Dermis microvascular lymphatic vessel endothelial cell (primary cell): ENCODE results near the gene PPP1R1B. TPM values are rescaled to one million over a fixed set of nuclear protein-coding genes. Genes with fewer than 3 reads are reported as not detected.
A peak's percentile ranks its signal among the peaks of the same experiment; 100 is the strongest.

Experiments
- DNase-seq, 2 donors: peaks; one replicate each; pipeline versions ENCODE4 v3.0.0 to v3.0.0-alpha.2; 2010; ENCODE audit warnings: low read depth in 2 of 2
- total RNA-seq: library from RNA; depleted of rRNA; stranded (reverse); fragments of >200 nt; gene quantifications from 2 replicates; pipeline ENCODE4 v1.2.1, GENCODE V29; 2014

PPP1R1B gene
- total RNA-seq, 1 donor from 2014 or later, result not detected

DNA sequence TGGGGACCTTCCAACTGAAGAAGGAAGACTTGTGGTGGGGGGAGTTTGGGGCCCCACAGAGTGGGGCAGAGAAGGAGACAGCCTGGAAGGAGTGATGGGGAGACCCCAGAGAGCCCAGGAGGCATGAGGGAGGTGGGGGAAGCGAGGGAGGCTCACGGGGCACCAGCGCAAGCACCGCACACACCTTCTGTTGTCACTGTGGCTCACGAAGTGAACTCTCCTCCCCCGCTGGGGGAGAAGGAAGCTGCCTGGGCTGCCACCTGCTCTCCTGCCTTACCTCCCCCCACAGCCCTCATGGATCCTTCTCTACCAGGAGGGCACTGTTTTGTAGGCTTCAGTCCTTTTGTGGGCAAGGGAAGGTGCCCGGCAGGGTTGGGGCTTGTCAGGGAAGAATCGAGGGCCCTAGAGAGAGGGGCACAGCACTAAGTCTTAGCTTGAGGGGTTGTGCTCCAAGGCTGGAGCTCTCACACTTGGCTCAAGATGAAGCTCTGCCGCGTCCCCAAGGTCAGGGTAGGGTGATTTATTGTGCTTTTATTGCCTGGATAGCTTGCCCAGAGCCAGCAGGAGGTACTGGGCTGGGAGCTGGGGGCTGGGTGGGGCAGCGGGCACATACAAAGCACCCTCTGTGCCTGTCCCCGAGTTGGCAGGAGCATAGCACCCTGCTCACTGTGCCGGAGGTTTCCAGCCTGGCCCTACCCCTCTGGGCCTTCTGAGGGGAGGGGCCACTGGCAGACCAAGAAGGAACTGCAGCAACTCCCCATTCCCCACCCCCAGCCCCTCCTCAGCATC lies 5.6 kb downstream of the PPP1R1B start:
- DNase-seq, result no peak

DNA sequence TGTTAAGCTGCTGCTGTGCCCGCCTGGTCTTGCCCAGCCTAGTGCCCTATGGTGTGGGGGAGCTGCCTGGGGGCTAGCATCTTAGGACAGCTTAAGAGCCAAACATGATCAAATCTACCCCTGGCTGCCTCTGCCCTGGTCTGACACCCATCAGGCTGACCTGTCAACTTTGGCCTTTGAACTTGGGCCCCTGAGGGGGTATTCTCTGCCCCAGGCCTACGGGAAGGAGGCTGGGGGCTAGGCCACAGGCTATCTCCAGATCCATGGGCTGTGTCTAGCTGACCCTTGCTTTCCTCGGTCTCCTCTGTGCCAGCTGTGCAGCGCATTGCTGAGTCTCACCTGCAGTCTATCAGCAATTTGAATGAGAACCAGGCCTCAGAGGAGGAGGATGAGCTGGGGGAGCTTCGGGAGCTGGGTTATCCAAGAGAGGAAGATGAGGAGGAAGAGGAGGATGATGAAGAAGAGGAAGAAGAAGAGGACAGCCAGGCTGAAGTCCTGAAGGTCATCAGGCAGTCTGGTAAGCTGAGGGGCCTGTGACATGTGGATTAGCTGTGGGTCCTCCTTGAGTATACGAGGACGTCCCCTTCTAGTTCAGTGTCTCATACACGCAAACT lies 6.9 kb downstream of the PPP1R1B start:
- DNase-seq, result no peak

DNA sequence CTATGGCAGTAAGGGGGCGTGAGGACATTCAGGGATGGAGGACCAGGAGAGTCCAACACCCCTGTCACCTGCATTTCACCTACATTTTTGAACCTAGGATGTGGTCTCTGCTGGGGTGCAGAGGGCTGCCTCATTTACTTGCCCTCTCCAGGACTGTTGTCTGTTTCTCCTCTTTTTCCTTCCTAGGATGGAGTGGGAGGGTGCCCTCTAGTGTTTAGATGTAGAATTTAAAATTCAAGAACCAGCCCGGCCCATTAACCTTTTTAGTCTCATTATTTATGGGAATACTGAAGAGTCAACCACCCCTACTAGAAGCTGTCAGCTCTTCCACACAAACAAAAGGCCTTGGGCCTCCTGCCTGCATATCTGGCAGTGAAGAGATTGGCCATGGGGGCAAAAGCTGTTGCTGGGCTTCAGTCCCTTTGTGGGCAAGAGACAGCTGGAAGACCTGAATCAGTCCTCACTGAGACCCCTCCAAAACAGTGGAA lies 7.7 kb downstream of the PPP1R1B start:
- DNase-seq, result peak; percentile 26 to 44

DNA sequence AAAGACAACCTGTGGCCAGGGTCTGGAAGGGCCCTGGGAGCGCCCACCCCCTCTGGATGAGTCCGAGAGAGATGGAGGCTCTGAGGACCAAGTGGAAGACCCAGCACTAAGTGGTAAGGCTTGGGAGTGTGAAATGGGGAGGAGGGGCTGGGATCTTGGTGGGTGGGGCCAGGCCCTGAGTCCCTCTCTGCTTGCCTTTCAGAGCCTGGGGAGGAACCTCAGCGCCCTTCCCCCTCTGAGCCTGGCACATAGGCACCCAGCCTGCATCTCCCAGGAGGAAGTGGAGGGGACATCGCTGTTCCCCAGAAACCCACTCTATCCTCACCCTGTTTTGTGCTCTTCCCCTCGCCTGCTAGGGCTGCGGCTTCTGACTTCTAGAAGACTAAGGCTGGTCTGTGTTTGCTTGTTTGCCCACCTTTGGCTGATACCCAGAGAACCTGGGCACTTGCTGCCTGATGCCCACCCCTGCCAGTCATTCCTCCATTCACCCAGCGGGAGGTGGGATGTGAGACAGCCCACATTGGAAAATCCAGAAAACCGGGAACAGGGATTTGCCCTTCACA lies 8.9 kb downstream of the PPP1R1B start:
- no peak for DNase-seq

DNA sequence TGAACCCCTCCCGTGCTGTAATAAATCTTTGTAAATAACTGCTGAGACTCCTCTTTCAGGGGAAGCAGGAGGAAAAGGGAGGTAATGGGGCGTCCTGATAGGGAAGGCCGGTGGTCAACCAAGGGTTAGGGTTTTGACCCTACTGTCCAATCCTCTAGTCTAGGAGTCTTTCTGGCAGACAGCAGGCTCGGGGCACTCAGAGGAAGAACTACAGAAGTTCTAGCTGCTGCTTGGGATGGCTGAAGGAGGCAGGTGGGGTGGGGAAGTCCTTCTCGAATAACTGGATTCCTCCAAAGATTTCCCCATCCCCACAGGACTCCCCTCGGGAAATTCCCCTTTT lies 9.8 kb downstream of the PPP1R1B start:
- no peak for DNase-seq

DNA sequence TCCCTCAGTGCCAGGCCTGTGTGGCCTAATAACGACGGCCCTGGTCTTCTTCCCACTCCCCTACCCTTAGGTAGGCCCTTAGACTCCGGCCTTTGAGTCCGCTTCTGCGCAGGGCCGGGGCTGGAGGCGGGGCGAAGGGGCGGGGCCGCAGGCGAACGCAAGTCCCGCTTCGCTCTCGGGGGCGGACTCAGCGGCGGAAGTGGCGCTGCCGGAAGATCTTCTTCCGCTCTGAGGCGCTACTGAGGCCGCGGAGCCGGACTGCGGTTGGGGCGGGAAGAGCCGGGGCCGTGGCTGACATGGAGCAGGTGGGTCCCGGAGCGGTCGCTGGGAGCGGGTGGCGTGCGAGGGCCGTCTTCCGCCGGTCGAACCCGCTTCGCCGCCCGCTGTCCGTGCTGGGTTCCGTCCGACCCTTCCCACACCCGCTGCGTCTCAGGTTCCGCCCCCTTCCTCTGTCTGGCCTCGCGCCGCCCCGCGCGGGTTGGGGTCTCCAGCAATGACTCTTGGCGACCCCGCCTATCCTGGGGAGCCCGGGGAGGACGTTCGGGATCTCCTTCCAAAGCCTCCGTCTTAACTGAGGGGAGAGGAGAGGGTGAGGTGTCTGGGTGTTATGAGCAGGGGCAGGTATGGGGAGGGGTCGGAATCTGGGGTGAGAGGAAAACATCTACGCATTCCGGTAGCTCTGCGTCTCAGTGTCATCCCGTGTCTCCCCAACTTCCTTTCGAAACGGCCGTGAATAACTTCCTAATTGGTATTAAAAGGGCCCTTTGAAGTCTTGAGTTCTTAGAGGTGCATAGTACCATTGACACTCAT lies 10.4 kb downstream of the PPP1R1B start, which contains the start of gene STARD3:
STARD3 (plus strand) TSS at position 218 of the 810 bp plus-strand sequence. CDS start 16,388 bp downstream, outside the sequence.
- DNase-seq, result peak; percentile 70 to 86

DNA sequence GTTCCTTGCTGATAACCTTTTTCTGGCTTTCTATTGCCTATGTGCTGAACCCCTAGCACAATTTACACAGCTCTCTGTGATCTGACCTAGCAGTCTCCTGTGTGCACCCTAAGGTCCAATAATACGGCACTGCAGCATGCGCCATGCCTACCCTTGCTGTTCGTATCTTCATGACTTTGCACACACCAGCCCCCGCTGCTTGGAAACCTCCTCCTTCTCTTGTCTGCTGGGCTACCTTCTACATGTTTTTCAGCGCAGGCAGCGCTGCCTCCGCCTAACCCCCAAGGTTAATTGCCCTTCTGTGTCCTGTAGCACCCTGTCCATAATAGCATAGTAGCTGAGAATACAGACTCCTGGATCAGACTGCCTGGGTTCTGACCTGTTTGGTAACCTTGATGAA lies 11.6 kb downstream of the PPP1R1B start:
- DNase-seq, result no peak

DNA sequence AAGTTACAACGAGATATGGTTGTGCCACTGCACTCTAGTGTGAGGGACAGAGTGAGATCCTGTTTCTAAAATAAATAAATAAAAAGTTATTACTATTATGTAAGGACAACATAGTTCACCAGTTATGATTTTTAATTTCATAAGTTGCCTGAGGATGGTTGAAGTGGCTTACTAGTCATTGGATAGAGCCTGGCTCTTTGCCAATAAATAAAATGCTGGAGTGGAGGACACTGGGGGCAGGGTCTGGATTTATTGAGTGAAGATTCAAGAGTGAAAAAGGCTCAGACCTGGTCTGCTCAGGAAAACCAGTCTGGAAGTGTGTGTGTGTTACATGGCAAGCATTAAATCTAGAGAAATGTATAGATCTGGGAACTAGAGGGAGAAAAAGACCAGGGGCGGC lies 12.3 kb downstream of the PPP1R1B start:
- no peak for DNase-seq

DNA sequence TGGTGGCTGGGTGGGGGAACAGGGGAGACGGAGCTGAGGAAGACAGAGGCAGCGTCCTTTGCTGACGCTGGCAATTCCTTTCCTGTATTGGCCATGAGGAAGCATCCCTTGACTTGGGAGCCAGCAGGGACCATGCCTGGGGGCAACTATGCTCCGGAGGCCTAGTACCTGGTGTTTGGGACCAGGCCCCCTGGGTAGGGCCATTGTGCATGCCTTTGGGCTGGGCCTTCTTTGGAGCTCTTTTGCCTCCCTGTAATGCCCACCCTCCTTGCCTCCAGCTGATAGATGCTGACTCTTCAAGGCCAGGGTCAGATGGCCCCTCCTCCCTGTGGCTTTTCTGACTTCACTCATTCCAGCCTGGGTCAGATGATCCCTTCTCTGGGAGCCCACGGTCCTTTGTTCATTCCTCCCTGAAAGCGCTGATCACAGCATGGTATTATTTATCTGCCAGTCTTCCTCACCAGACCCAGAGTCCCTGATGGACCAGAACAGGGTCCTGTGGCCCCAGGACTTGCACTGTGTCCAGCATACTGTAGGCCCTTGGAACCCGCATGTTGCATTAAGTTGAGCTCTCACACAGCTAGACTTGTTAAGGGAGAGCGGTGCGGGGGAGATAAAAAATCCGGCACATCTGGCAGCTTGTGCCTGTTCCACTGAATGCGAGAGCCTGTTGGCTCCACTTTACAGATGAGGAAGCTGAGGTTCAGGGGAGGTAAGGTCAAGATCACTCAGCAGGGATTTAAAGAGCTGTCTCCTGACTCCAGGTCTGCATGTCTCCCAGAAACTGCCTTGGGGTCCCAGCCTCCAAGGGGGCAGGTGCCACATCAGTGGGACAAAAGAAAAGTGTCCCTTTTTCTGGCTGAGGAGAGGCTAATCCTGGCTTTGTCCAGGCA lies 13.1 kb downstream of the PPP1R1B start:
- no peak for DNase-seq

DNA sequence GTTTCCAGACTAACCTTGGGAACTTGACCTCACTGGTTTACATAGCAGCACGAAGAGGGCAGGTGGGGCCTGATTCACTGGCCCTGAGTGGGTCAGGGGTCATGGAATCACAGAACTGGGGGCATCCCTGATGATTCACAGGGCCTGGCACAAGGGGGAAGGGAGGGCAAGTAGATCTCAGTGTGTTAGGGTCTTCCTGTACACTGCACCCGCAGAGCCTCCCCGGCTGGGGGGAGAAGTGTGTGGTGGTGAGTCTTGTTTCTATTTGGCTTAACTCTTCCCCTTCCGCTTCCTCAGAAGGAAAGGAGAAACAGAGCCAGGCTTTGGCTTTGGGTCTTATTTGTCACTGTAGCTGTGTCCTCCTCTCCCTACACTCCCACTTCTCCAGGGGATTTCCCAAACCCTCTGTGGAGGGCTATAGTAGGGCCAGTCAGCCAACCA lies 13.9 kb downstream of the PPP1R1B start:
- no peak for DNase-seq

DNA sequence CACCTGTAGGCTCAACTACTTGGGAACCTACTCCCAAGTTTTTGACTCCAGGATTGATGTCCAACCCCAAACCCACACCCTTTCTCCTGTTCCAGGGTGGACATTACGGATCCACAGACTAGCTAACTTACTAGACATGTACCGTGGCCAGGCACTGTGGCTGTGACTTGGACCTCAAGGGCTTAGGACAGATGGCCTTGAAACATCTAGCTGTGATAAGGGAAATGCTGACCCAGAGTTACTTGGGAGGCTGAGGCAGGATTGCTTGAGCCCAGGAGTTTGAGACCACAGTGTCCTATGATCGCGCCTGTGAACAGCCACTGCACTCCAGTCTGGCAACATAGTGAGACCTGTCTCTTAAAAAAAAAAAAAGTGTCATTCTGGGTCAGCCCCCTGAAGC lies 14.3 kb downstream of the PPP1R1B start:
- DNase-seq, result no peak

DNA sequence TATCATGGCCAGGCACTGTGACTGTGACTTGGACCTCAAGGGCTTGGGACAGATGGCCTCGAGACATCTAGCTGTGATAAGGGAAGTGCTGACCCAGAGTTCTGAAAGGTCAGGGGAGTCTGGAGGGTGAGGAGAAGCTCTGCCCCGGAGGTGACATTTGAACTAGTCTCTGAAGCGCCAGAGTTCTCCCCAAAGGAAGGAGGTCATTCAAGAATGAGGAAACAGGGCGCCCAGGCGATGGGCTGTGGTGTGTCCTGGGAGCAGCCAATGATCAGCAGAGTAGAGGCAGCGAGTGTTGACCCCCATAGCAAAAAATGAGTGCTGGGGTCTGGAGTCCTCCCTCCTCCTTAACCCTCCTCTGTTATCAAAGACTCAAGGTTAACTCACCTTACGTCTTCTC lies 15.1 kb downstream of the PPP1R1B start:
- no peak for DNase-seq

DNA sequence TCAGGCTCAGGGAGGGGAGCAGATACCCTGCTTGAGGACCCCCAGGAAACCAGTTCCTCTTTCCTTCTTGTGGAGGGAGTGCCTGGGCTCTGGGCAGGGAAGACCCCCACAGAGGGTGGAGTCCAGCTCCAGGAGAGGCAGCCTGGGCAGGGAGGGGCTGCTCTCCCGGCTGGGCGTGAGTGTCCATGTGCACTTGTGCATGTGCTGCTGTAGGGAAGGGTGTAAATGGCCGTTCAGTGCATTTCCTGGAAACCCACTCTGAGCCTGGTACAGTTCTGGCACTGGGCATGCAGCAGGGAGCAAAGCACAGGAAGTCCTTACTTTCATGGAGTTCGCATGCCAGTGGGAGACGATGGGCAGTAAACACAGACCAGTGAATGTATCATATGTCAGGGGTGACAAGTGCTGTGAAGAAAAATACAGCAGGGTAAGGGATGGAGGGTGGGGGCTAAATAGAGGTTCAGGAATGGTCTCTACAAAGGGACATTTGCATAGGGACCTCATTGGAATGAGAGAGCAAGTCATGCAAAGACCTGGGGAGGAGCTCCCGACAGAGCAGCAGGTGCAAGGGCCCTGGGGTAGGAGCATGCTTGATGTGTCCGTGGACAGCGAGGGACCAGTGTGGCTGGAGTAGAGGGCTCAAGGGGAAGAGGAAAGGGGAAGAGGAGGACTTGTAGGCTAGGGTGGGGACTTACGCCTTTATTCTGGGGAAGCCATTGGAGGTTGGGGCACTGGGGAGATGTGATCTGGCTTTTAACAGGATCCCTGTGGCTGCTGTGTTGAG lies 15.7 kb downstream of the PPP1R1B start:
- DNase-seq, result no peak

DNA sequence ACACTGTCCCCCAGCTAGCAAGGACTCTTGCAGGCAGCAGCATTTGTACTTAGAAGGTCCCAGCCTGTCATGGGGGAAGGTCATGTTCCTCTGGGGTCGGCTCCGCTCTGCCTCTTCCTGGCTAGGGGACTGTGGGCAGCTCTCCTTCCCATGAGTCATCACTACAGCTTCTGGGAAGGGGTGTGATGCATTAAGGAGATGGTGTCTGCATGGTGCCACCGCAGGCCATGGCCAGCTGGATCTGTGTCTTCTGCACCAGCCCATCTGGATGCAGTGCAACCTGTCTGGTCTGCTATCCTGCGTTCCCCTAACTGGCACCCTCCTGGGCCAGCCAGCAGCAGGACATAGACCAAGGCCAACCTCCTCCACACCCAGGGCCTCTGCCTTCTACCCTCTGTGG lies 16.5 kb downstream of the PPP1R1B start:
- no peak for DNase-seq

DNA sequence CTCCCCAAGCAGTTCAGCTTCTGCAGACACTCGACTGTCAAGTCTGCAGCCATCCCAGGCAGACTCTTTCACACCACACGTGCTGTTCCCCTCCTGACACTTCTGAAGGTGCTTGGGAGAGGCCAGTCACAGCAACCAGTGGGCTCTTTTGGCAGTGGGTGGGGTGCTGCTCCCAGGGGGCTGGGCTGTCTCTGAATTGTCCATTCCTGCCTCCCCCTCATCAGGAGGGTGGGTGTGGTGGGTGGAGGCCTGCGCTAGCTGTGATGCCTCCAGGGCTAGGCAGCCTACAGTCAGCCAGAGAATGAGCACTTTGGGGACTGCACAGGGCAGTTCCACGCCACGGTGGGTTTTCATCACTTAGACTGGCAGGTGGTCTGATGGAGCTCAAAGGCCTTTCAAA lies 20.5 kb downstream of the PPP1R1B start:
- no peak for DNase-seq

DNA sequence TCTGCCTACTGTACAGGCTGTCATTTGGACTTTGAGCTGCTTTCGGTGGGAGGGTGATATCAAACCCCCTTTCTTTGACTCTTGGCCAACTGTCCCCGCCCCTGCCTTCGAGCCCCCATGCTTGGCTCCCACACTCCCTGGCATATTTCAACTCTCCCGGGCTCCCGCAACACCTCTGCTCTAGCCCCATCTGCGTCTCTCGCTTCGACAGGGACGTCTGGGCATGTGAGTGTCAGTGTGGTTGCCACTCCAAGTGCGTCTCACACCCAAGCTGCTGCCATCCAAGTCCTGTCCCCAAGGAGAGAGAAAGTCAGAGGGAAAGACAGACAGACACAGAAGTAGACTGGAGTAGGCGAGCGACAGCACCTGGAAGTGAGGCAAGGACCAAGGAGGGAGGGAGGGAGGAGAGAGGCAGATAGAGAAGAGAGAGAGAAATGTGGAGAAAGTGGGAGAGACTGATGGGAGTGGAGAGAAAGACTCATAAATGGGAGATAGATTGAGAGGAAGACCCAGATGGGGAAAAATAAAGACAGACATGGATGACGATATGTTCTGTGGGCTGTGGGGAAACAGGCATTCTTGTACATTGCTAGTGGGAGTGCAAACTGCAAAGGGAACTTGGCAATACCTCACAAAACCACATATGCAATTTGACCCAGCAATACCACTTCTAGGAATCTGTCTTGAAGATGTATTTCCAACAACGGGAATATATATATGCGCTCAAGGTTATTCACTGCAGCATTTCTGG lies 22.0 kb downstream of the PPP1R1B start:
- no peak for DNase-seq

DNA sequence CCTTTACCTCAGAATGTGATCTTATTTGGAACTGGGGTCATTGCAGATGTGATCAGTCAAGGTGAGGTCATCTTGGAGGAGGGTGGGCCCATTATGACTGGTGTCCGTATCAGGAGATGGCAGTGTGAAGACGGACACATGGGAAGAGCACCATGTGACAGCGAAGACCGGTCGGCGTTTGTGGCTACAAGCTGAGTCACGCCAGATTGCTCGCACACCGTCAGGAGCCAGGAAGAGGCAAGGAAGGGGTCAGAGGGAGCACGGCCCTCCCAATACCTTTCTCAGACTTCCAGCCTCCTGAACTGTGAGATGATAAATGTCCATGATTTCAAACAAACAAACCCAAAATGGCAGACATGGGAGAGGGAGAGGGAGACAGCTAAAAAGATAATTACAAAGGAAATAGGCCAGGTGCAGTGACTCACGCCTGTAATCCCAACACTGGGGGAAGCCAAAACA lies 23.4 kb downstream of the PPP1R1B start:
- DNase-seq, result no peak

DNA sequence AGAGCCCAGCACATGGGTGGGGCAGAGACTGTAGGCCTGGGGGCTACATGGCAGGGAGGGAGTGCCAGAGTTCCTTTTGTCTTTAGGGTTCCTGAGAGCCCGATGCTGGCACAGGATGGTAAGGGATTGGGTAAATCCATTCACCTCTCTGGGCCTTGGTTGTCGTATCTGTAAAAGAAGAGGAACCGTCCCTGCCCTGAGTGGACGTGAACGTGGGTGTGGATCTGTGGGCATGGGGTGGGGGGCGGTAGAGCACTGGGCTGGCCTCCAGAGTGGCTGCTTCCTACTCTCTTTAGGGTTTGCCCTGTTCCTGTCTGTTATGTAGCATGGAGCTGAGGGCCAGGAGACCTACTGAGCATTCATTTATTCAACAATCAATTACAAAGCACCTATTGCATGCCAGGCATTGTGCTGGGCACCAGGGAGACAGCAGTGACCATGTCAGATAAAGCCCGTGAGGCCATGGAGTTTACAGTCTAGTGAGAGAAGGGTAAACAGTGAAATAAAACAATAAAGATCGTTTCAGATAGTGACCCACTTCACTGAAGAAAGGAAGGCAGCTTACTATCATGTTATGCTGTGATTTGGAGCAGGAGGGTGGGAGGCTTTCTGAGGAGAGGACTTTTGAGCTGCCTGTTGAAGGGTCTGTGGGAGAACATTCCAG lies 25.3 kb downstream of the PPP1R1B start:
- DNase-seq, result no peak
